ENCODE measurements around the gene APOC3.
A peak's percentile ranks its signal among the peaks of the same experiment; 100 is the strongest.

GRCh38 chr11:116879800-116880625 is 50.3 kb downstream of the APOC3 start:
- TF ChIP-seq, protein P1, sequence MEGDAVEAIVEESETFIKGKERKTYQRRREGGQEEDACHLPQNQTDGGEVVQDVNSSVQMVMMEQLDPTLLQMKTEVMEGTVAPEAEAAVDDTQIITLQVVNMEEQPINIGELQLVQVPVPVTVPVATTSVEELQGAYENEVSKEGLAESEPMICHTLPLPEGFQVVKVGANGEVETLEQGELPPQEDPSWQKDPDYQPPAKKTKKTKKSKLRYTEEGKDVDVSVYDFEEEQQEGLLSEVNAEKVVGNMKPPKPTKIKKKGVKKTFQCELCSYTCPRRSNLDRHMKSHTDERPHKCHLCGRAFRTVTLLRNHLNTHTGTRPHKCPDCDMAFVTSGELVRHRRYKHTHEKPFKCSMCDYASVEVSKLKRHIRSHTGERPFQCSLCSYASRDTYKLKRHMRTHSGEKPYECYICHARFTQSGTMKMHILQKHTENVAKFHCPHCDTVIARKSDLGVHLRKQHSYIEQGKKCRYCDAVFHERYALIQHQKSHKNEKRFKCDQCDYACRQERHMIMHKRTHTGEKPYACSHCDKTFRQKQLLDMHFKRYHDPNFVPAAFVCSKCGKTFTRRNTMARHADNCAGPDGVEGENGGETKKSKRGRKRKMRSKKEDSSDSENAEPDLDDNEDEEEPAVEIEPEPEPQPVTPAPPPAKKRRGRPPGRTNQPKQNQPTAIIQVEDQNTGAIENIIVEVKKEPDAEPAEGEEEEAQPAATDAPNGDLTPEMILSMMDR (conservative IDR thresholded peaks at IDR 0.05; ENCODE audit: low read depth, low read length) = peak; percentile 93
- no peak for TF ChIP-seq EZH2 (IDR thresholded peaks at IDR 0.05; ENCODE audit: low read length, unreplicated experiment)
